ENCODE results near the gene RCOR1.
A peak's percentile ranks its signal among the peaks of the same experiment; 100 is the strongest.

The RCOR1 gene

GRCh38 chr14:102768223-102769048, 176.0 kb downstream of the RCOR1 start:
- no peak overlapping the region for H3K27ac ChIP-seq (ENCODE audit: low read depth, low read length, severe bottlenecking)
- H3K9me3 ChIP-seq (ENCODE audit: control insufficient read depth, low read length) = no peaks in the 10 kb centered on the region
- no peaks in the 10 kb centered on the region for H3K36me3 ChIP-seq (ENCODE audit: control insufficient read depth, insufficient read depth, low read length)
- 85 to 94% methylated on average over 16 to 17 of the region's 19 CpGs for WGBS, 2 experiments (ENCODE audit: insufficient coverage in 2 of 2)
- H3K4me1 ChIP-seq (ENCODE audit: control insufficient read depth, insufficient read depth, low read length, poor library complexity, severe bottlenecking) = no peaks in the 10 kb centered on the region
- H3K4me3 ChIP-seq (ENCODE audit: extremely low read depth, insufficient read depth, low read length, poor library complexity, severe bottlenecking) = no peak overlapping the region

DNA sequence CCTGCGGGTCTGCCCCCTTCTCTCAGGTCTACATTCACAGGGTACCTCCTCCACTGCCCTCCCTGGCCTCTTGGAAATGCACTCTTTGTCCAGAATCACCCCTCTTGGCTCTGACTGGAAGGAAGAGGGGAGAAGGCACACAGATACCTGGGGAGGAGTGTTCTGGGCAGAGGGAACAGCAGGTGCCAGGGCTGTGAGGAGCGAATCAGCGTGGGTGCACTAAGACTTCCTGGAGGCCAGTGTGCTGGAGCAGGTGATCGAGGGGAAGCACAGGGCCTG, 176.5 kb downstream of the RCOR1 start:
- no peaks in the 10 kb centered on the region for H3K9me3 ChIP-seq (ENCODE audit: control insufficient read depth, low read length)
- no peak overlapping the region for H3K27ac ChIP-seq (ENCODE audit: low read depth, low read length, severe bottlenecking)
- H3K36me3 ChIP-seq (ENCODE audit: control insufficient read depth, insufficient read depth, low read length) = no peaks in the 10 kb centered on the region
- no peaks in the 10 kb centered on the region for H3K4me1 ChIP-seq (ENCODE audit: control insufficient read depth, insufficient read depth, low read length, poor library complexity, severe bottlenecking)
- H3K4me3 ChIP-seq (ENCODE audit: extremely low read depth, insufficient read depth, low read length, poor library complexity, severe bottlenecking) = no peak overlapping the region
- WGBS, 2 experiments (ENCODE audit: insufficient coverage in 2 of 2) = 74 to 97% methylated on average over 3 to 4 of the region's 4 CpGs

DNA sequence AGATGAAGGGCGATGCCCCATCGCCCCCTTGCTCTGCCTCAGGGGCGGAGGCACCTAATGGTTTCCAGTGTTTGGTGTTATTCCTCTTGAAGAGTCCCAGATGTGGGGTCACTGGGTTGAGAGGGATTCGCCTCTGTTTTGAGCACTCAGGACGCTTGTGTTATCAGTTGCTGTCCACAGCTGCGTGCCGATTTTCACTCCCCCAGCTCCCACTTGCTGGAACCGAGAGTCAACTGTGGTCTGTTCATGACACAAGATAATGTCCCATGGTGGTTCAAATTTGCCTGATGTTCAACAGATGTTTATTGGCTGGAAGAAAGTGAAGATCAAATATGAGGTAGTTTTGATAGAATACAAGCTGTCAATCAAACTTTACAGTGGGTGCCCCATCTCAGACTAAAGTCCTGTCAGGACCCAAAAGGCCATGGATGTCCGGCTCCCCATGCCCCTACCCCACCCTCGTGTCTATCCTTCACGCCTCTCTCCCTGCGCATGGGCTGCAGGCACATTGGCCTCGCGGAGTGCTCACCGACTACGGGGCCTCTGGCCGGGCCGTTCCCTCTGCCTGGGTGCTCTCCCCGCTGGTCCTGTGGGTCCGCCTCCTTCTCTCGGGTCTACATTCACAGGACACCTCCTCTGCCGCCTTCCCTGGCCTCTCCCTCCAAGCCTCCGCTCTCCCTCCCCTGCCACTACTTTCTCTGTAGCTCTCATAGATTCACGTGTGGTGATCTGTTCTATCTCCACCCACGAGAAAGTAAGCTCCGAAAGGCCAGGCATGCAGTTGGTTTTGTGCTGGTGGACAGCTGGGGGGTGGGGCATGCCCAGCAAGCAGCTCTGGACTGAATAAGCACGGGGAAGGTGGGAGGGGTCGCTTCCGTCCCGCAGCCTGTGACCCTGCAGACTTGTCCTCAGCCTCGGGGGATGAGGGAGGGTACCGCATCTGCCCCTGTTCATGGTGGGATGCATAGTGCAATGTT, 178.0 kb downstream of the RCOR1 start:
- Histone ChIP-seq H3K4me1 (ENCODE audit: control insufficient read depth, insufficient read depth, low read length, poor library complexity, severe bottlenecking) (peaks cover 2% of the 10 kb centered on the region), H3K27ac (ENCODE audit: low read depth, low read length, severe bottlenecking) (no peak overlapping the region), H3K4me3 (ENCODE audit: extremely low read depth, insufficient read depth, low read length, poor library complexity, severe bottlenecking) (no peak overlapping the region), H3K36me3 (ENCODE audit: control insufficient read depth, insufficient read depth, low read length) (no peaks in the 10 kb centered on the region), H3K9me3 (ENCODE audit: control insufficient read depth, low read length) (no peaks in the 10 kb centered on the region)
- 88 to 90% methylated on average over 25 of the region's 32 CpGs for WGBS, 2 experiments (ENCODE audit: insufficient coverage in 2 of 2)

DNA sequence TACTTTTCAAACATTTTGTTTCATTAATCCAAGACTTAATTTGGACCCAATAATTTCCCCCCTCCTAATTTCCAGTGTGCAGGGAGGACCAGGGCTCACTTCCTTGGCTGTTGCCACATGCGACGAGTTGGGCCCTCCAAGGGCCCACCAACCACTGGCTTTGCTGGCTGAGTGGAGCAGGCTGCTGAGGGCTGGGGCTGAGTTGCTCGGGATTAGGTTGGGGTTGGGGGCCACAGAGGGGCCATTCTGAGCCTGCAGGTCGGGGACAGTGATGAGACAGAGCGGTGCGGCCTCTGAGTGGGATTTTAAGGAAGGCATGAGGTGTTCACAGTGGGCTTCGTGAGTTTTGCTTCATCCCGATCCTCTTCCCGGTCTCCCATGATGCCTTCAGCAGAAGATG, 178.7 kb downstream of the RCOR1 start:
- H3K27ac ChIP-seq (ENCODE audit: low read depth, low read length, severe bottlenecking) = no peak overlapping the region
- no peaks in the 10 kb centered on the region for H3K36me3 ChIP-seq (ENCODE audit: control insufficient read depth, insufficient read depth, low read length)
- H3K4me3 ChIP-seq (ENCODE audit: extremely low read depth, insufficient read depth, low read length, poor library complexity, severe bottlenecking) = no peak overlapping the region
- H3K9me3 ChIP-seq (ENCODE audit: control insufficient read depth, low read length) = no peaks in the 10 kb centered on the region
- H3K4me1 ChIP-seq (ENCODE audit: control insufficient read depth, insufficient read depth, low read length, poor library complexity, severe bottlenecking) = peaks cover 2% of the 10 kb centered on the region
- WGBS, 2 experiments (ENCODE audit: insufficient coverage in 2 of 2) = 94 to 95% methylated on average over 4 to 6 of the region's 9 CpGs

DNA sequence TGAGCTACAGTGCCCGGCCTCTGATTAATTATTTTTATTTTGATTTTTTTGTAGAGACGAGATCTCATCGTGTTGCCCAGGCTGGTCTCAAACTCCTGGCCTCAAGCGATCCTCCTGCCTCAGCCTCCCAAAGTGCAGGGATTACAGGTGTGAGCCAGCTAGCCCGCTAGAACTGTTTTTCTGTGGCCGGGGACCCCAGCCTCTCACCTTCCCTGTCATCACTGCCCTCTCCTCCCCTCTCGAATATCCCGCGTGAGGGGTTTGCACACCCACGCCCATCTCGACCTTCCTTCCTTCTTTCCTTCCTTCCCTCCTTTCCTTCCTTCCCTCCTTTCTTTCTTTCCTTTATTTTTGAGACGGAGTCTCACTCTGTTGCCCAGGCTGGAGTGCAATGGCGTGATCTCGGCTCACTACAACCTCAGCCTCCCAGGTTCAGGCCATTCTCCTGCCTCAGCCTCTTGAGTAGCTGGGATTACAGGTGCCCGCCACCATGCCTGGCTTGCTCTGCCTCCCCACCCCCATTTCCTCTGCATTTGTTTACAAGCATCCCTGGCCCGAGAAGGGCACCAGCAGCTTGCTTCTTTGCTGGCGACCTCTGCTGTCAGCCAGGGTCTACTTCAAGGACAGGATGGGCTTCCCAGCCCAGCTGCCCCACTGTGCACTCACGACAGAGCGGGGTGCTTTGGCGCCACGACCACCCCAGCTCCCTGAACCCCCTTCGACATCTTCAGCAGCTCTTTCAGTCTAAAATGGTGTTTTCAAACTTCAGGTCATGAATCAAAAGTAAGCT, 180.5 kb downstream of the RCOR1 start:
- H3K4me1 ChIP-seq (ENCODE audit: control insufficient read depth, insufficient read depth, low read length, poor library complexity, severe bottlenecking) = peaks cover 9% of the 10 kb centered on the region
- no peak overlapping the region for H3K4me3 ChIP-seq (ENCODE audit: extremely low read depth, insufficient read depth, low read length, poor library complexity, severe bottlenecking)
- no peaks in the 10 kb centered on the region for H3K9me3 ChIP-seq (ENCODE audit: control insufficient read depth, low read length)
- WGBS, 2 experiments (ENCODE audit: insufficient coverage in 2 of 2) = 67 to 70% methylated on average over 18 to 19 of the region's 22 CpGs
- no peak overlapping the region for H3K27ac ChIP-seq (ENCODE audit: low read depth, low read length, severe bottlenecking)
- H3K36me3 ChIP-seq (ENCODE audit: control insufficient read depth, insufficient read depth, low read length) = no peaks in the 10 kb centered on the region

DNA sequence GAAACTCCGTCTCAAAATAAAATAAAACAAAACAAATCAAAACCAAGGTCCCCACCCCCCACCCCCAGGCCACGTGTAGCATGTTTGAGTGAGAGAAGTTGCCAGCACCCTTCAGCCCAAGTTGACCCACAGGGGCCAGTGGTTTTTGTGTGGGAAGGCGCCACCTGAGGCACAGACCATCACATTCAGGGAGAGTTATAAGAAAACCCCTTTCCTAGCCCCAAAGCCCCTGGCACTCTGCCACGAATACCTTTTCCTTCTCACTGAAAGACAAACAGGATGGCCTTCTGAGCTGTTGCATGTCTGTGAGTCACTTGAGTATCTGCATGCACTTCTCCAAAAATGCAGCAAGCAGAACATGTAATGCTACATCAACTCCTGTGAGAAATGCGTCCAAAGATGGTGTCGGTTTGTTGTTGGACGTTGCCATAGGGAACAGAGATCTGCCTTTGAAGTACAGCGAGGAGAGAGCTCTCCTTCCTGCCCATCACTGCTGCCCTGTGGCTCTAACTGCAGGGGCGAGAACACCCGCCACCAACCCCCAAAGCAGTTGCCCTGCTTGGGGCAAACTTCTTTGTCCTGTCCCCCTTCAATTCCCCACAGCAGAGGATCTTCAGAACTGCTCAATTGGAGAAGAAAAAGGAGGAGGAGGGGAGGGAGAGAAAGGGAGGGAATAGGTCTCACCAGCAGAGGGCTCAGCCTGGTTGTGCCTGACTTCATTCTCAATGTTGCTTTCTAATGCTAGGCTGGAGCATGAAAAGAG, 182.1 kb downstream of the RCOR1 start:
- WGBS, 2 experiments (ENCODE audit: insufficient coverage in 2 of 2) = 65 to 80% methylated on average over 6 to 7 of the region's 10 CpGs
- H3K27ac ChIP-seq (ENCODE audit: low read depth, low read length, severe bottlenecking) = peak overlapping the region; percentile 85
- no peaks in the 10 kb centered on the region for H3K9me3 ChIP-seq (ENCODE audit: control insufficient read depth, low read length)
- peaks cover 14% of the 10 kb centered on the region for H3K4me1 ChIP-seq (ENCODE audit: control insufficient read depth, insufficient read depth, low read length, poor library complexity, severe bottlenecking)
- H3K36me3 ChIP-seq (ENCODE audit: control insufficient read depth, insufficient read depth, low read length) = no peaks in the 10 kb centered on the region
- H3K4me3 ChIP-seq (ENCODE audit: extremely low read depth, insufficient read depth, low read length, poor library complexity, severe bottlenecking) = no peak overlapping the region

DNA sequence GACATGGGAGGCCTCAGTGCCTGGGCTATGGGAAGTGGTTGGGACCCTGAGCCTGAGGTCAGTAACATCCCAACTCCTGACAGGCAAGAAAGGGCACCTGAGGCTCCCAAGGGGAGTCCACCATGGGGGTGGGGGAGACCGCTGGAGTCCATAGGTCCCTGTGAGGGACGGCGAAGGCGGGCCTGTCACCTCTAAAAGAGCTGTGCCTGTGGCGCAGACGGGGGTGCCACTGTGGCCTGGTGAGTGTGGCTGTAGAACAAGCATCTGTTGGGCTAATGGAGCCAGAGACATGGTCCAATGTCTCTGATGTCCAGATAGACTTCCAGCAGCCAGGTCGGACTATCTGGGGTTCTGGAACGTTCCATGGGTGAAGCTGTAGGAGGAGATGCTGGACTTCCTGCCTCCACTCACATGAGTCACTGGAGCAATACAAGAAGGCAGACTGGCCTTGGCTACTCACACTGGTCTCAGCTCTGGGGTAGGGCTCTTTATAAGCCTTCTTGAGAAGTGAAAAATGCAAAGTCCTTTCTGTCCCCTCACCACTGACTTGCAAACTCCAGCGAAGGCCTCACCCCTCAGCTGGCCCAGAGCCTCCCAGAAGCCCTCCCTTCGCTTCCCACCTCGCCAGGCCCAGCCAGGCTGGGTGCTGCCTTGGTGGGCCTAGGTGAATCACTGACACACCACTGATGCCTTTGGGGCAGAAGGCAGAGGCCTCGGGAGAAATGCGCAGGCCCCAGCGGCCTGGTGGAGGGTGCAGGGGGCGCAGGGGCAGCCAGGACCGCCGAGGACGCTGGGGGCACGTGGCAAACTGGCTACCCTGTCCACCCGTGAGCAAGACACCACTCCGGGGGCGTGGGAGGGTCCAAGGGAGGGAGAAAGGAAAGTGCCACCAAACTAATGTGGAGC, 183.7 kb downstream of the RCOR1 start:
- Histone ChIP-seq H3K27ac (ENCODE audit: low read depth, low read length, severe bottlenecking) (peak overlapping the region; percentile 77), H3K9me3 (ENCODE audit: control insufficient read depth, low read length) (no peaks in the 10 kb centered on the region), H3K4me3 (ENCODE audit: extremely low read depth, insufficient read depth, low read length, poor library complexity, severe bottlenecking) (no peak overlapping the region), H3K4me1 (ENCODE audit: control insufficient read depth, insufficient read depth, low read length, poor library complexity, severe bottlenecking) (peaks cover 14% of the 10 kb centered on the region), H3K36me3 (ENCODE audit: control insufficient read depth, insufficient read depth, low read length) (peaks cover 3% of the 10 kb centered on the region)
- 88 to 89% methylated on average over 19 to 20 of the region's 22 CpGs for WGBS, 2 experiments (ENCODE audit: insufficient coverage in 2 of 2)

DNA sequence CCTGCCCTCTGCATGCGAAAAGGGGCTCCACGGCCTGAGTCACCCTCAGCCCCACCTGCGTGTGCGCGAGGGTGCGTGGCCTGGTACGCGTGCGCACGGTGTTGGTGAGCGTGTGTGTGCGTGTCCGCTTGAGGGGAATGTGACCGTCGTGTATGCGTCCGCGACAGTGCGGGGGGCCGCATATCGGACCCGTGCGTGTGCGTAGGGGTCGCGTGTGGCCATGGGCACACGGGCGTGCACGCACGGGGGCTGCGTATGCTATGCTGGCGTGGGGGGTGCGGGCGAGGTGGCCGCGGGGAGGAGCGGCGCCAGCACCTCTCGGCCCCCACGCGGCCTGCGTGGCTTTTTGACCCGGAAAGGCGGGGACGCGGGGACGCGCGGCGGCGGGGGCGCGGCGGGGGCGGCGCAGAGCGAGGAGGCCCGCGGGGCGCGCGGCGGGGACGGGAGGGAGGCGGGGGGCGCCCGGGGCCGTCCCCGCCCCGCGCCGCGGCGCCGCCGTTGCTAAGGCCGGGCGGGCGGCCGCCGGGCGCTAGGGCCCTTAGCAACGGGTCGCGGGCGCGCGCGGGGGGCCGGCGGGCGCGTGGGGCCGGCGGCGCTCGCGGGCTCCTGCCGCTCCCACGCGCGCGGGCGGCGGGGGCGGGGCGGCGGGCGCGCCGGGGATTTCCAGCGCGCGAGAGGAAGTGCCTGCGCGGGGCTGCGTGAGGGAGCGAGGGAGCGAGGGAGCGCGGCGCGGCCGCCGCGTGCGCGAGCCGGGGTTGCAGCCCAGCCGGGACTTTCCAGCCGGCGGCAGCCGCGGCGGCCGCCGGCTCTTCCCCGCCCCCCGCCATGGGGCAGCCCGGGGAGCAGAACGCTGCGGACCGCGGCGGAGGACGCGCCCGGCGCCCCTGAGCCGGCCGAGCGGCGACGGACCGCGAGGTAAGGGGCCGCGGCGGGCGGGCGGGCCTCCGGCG, 184.6 kb downstream of the RCOR1 start, which contains the start of gene TRAF3:
TSS of gene TRAF3 (plus strand) at position 689 of the 950 bp plus-strand sequence. CDS start 92,753 bp downstream, outside the sequence.
- Histone ChIP-seq H3K9me3 (ENCODE audit: control insufficient read depth, low read length) (no peaks in the 10 kb centered on the region), H3K27ac (ENCODE audit: low read depth, low read length, severe bottlenecking) (peak within 1 kb of the TSS; percentile 77)
- WGBS, 2 experiments (ENCODE audit: insufficient coverage in 2 of 2) = 35 to 59% methylated on average over 47 to 79 of the region's 163 CpGs

More for the DNA sequence above, 184.6 kb downstream of the RCOR1 start, which contains the start of gene TRAF3:
- Histone ChIP-seq H3K4me3 (ENCODE audit: extremely low read depth, insufficient read depth, low read length, poor library complexity, severe bottlenecking) (peak within 1 kb of the TSS; percentile 69), H3K36me3 (ENCODE audit: control insufficient read depth, insufficient read depth, low read length) (peaks cover 3% of the 10 kb centered on the region), H3K4me1 (ENCODE audit: control insufficient read depth, insufficient read depth, low read length, poor library complexity, severe bottlenecking) (peaks cover 14% of the 10 kb centered on the region)

Measured in mesodermal cell (in vitro differentiated cells).